Lung microvascular endothelial cell (primary cell): ENCODE data around the gene CD27. TPM values are rescaled to one million over a fixed set of nuclear protein-coding genes. Genes with fewer than 3 reads are reported as not detected.
"Not testable (repeated sequence)": the region's sequence is repeated elsewhere in the genome, so short reads cannot be mapped to it uniquely, and the experiment has no call there.

Source experiments
- DNase-seq, 2 donors: peaks; one replicate each; pipeline versions ENCODE4 v3.0.0 to v3.0.0-alpha.2; 2010; ENCODE audit warnings: low read depth in 2 of 2
- total RNA-seq: library from RNA; depleted of rRNA; stranded (reverse); fragments of >200 nt; gene quantifications from 2 replicates; pipeline ENCODE4 v1.2.1, GENCODE V29; 2014

Gene CD27
- total RNA-seq, 1 donor from 2014 or later = not detected

- peak; percentile 45 to 72 for DNase-seq
Measured at GRCh38 chr12:6461401-6462233, 16.9 kb downstream of the CD27 start.

GRCh38 chr12:6462234-6462995 is 17.7 kb downstream of the CD27 start:
- DNase-seq = peak in 1 of 2 donors; percentile 96

GRCh38 chr12:6463216-6463615 is 18.5 kb downstream of the CD27 start:
- DNase-seq = peak in 1 of 2 donors; percentile 48

GRCh38 chr12:6463858-6464257 is 19.1 kb downstream of the CD27 start:
- no peak for DNase-seq

- no peak for DNase-seq
Measured at GRCh38 chr12:6464531-6464930, 19.8 kb downstream of the CD27 start.

- peak; percentile 82 to 86 for DNase-seq
Measured at GRCh38 chr12:6465467-6466183, 20.9 kb downstream of the CD27 start.

GRCh38 chr12:6466184-6466573 is 21.4 kb downstream of the CD27 start:
- DNase-seq = no peak

GRCh38 chr12:6466751-6467150 is 22.0 kb downstream of the CD27 start:
- DNase-seq = not testable (repeated sequence)

GRCh38 chr12:6467571-6468282 is 23.0 kb downstream of the CD27 start:
- DNase-seq = not testable (repeated sequence)

- no peak for DNase-seq
Measured at GRCh38 chr12:6468283-6468575, 23.5 kb downstream of the CD27 start.

GRCh38 chr12:6469092-6469491 is 24.3 kb downstream of the CD27 start:
- DNase-seq = no peak

- no peak for DNase-seq
Measured at GRCh38 chr12:6469609-6470374, 25.0 kb downstream of the CD27 start.

GRCh38 chr12:6470375-6471163 is 25.8 kb downstream of the CD27 start, which contains the start of gene VAMP1:
VAMP1 (minus strand) TSS chr12:6470677; CDS start chr12:6470531, 146 bp downstream.
- peak; percentile 98 to 99 for DNase-seq

- no peak for DNase-seq
Measured at GRCh38 chr12:6471989-6472360, 27.2 kb downstream of the CD27 start.

GRCh38 chr12:6472491-6472890 is 27.7 kb downstream of the CD27 start:
- no peak for DNase-seq

- not testable (repeated sequence) for DNase-seq
Measured at GRCh38 chr12:6475233-6475975, 30.6 kb downstream of the CD27 start.

- DNase-seq = no peak
Measured at GRCh38 chr12:6476489-6476888, 31.7 kb downstream of the CD27 start.

GRCh38 chr12:6477601-6478377 is 33.0 kb downstream of the CD27 start:
- not testable (repeated sequence) for DNase-seq
